Activated CD4-positive, alpha-beta T cell treated with anti-CD3 and anti-CD28 coated beads, Interleukin-2, amount 50 U/mL, for 1 hour (primary cell): ENCODE measurements around the gene MAGEA11.
"Not testable (repeated sequence)": the region's sequence is repeated elsewhere in the genome, so short reads cannot be mapped to it uniquely, and the experiment has no call there.

ENCODE experiments used
- DNase-seq: peaks from one replicate; pipeline ENCODE4 v3.0.0-alpha.2; 2020

The MAGEA11 gene

GRCh38 chrX:149711545-149712236, at the start of gene MAGEA11:
Gene MAGEA11, plus strand, starts transcription at chrX:149712060. Its CDS starts 1,100 bp downstream, at chrX:149713160.
- no peak for DNase-seq

- not testable (repeated sequence) for DNase-seq
These were observed 36.8 kb upstream of the MAGEA11 start for GRCh38 chrX:149675088-149675487.

GRCh38 chrX:149675554-149675953, 36.3 kb upstream of the MAGEA11 start:
- not testable (repeated sequence) for DNase-seq

- not testable (repeated sequence) for DNase-seq
These were observed 32.6 kb upstream of the MAGEA11 start for GRCh38 chrX:149679164-149679678.

- no peak for DNase-seq
These were observed 30.7 kb upstream of the MAGEA11 start for GRCh38 chrX:149681182-149681581.

GRCh38 chrX:149682031-149682430, 29.8 kb upstream of the MAGEA11 start:
- DNase-seq = no peak

- no peak for DNase-seq
These were observed 28.6 kb upstream of the MAGEA11 start for GRCh38 chrX:149682956-149683947.

GRCh38 chrX:149683966-149684730, 27.7 kb upstream of the MAGEA11 start:
- no peak for DNase-seq

- no peak for DNase-seq
These were observed 23.9 kb upstream of the MAGEA11 start for GRCh38 chrX:149687991-149688390.

GRCh38 chrX:149688552-149688951, 23.3 kb upstream of the MAGEA11 start:
- no peak for DNase-seq

GRCh38 chrX:149691794-149692193, 20.1 kb upstream of the MAGEA11 start:
- DNase-seq = no peak

- DNase-seq = not testable (repeated sequence)
These were observed 19.1 kb upstream of the MAGEA11 start for GRCh38 chrX:149692686-149693272.

GRCh38 chrX:149699761-149700160, 12.1 kb upstream of the MAGEA11 start:
- DNase-seq = no peak

- no peak for DNase-seq
These were observed 7.2 kb upstream of the MAGEA11 start for GRCh38 chrX:149704664-149705063.

GRCh38 chrX:149707147-149707901, 4.5 kb upstream of the MAGEA11 start:
- no peak for DNase-seq

- DNase-seq = no peak
These were observed 971 bp downstream of the MAGEA11 start for GRCh38 chrX:149712831-149713230.

GRCh38 chrX:149713279-149714050, 1.6 kb downstream of the MAGEA11 start:
- DNase-seq = no peak

- DNase-seq = no peak
These were observed 3.6 kb downstream of the MAGEA11 start for GRCh38 chrX:149715468-149715867.

GRCh38 chrX:149716632-149717031, 4.8 kb downstream of the MAGEA11 start:
- DNase-seq = no peak

- no peak for DNase-seq
These were observed 5.9 kb downstream of the MAGEA11 start for GRCh38 chrX:149717803-149718202.

- DNase-seq = no peak
These were observed 6.9 kb downstream of the MAGEA11 start for GRCh38 chrX:149718757-149719156.
